Measurements from ENCODE around the gene NOTCH4.

DNA sequence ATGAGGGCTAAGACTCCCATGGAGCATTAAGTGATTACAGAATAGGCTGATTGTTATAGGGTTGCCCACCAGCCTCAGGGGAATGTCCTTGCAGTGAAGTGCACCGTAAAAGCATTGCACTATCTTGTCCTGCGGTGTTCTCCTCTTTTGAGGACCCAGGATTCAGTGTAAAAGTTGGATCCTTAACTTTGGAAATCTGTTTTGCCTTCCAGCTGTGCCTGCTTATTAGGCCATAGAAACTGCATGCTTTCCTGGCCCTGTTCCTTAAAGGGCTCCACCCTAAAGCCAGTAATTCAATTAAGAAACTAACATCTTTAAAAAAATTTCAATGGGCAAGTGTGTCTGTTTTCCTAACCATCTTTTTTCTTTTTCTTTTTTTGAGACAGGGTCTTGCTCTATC lies 25.4 kb upstream of the NOTCH4 start:
- no peak for TF ChIP-seq ARNT (IDR thresholded peaks at IDR 0.05)
- TF ChIP-seq, protein P1, sequence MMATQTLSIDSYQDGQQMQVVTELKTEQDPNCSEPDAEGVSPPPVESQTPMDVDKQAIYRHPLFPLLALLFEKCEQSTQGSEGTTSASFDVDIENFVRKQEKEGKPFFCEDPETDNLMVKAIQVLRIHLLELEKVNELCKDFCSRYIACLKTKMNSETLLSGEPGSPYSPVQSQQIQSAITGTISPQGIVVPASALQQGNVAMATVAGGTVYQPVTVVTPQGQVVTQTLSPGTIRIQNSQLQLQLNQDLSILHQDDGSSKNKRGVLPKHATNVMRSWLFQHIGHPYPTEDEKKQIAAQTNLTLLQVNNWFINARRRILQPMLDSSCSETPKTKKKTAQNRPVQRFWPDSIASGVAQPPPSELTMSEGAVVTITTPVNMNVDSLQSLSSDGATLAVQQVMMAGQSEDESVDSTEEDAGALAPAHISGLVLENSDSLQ (IDR thresholded peaks at IDR 0.05), result no peak
- no peak for TF ChIP-seq BHLHE40 (IDR thresholded peaks at IDR 0.05; ENCODE audit: borderline replicate concordance)
- TF ChIP-seq FOXK2 (IDR thresholded peaks at IDR 0.05), result no peak
- TF ChIP-seq FOXM1 (IDR thresholded peaks at IDR 0.05; ENCODE audit: borderline replicate concordance), result no peak
- TF ChIP-seq FOXA1 (IDR thresholded peaks at IDR 0.05), result no peak
- no peak for TF ChIP-seq SP1 (IDR thresholded peaks at IDR 0.05)
- TF ChIP-seq ELF4 (IDR thresholded peaks at IDR 0.05), result no peak
- TF ChIP-seq TARDBP (IDR thresholded peaks at IDR 0.05), result no peak
- TF ChIP-seq SUZ12 (IDR thresholded peaks at IDR 0.05), result no peak
